Measurements from ENCODE around the gene TIAM1. TPM values are rescaled to one million over a fixed set of nuclear protein-coding genes. Genes with fewer than 3 reads are reported as not detected.

TIAM1 gene
- total RNA-seq, 1 donor from 2014 or later = 6.4 TPM

DNA sequence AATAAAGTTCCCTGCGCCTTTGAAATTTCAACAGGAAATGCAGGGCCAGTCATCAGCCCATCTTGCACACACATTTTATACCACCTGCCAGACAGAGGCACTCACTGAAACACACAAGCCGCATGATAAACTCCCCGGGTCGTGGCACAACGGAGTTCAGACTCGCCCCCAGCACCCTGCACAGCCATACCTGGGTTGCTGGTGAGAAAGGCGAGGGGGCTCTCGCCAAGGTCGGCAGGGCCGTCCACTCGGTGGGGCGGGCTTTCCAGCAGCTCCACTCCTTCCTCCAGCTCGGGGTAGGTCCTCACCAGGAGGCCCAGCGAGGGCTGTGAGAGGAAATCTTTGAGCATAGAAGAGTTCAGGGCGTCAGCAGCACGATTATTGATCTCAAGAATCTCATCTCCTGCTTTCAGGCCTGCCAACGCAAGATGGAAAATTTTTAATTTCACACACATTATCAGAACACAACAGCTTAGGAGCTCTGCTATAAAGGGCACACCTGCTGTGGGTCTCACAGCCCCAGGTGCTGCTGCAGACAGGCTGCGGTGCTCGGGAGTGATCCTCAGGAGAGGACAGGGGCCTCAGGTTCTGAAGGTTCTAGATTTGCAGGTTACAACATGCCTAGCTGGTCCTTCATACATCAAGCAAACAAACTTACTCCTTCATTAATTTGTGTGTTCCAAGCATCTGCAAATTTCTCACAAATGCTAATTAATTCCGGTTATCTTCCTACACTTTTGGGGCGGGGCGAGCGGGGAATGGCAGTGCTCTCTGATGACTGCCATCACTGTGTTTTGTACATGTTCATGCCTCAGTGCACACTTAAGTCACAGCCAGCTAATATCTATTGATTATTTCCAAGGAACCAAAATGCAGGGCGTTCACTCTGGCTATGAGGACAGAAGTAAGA is 161.6 kb downstream of the TIAM1 start:
- no peak for DNase-seq (ENCODE audit: low spot score)
- ATAC-seq = no peak

DNA sequence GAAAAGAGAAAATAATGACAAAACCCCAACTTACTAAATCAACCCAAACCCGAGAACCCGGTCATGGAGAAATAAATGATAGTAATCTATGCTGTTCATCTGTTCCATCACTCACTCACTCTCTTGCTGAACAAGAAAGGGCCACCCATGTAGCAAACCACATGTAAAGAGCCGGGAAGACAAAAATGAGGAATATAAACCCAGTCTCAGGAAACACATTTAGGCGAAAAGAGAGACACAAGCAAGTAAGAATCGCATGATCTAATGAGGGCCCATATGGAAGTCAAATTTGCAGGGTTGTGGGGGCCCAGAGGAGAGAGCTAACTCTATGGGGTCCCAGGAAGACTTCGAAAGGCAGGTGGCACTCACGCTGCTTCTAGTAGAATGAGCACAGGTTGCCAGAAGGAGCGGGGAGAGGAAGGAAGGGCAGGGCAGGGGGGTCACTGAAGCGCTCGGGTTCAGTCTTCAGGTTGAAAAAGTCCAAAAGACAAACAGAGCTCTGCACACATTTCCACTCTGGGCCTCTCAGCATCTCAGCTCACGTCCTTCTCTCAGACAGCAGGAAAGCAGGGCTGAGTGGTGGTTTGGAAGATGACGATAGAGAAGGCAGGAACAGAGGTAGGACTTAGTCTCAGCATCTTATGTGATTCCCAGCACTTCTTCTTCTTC is 162.8 kb downstream of the TIAM1 start:
- no peak for DNase-seq (ENCODE audit: low spot score)
- ATAC-seq = no peak

GRCh38 chr21:31180256-31181081 is 163.6 kb downstream of the TIAM1 start:
- DNase-seq (ENCODE audit: low spot score) (no peak), ATAC-seq (peak; percentile 82)

GRCh38 chr21:31176725-31177124 is 167.3 kb downstream of the TIAM1 start:
- DNase-seq (ENCODE audit: low spot score) = no peak
- ATAC-seq = no peak

DNA sequence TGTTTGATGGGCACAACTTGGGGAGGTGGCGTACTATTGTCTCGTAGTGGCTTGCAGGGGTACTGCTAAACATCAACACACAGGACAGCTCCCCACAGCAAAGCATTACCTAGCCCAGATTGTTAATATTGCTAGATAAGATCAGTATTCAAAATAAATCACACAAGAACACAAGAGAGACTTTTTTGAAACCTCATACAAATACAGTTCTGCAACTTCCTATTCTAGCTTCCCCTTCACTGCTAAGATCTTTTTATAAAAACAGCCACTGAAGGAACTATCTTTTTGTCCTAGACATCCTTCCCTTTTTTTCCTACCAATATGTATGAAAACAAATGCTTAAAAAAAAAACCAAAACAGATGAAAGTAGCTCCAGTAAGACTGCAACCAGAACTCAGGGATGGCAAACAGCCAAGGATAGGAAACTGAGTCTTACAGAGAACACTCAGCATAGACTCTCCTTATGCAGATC is 167.9 kb downstream of the TIAM1 start:
- ATAC-seq = no peak
- DNase-seq (ENCODE audit: low spot score) = no peak

DNA sequence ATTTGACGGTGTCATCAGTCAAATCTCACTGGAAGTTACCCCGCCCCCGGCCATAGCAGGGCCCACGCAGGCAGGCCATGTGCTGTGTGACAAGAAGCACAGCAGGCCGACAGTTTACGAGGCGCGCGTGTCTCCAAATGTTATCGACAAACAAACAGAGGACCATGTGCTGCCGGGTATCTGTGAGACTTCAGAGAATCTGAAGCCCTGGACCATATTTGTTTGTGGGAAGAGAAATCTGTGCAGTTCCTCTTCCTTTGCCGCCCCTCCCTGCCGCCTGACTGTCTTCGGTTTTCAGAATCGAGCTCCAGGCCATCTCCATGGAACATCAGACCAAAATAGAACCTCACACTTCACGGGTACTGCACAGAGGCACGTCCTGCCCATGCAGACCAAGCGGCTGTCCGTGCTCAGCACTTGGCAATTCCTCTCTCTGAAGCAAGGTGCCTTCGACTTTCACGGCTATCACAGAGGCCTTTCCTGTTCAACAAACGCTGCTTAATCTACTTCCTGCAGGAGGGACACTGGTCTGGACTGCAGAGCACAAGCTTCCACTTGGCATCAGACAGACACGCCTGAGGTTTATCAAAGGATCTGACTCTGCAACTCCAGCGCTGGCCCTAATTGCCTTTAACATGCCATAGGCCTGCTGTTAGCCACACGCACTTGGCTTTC is 170.0 kb downstream of the TIAM1 start:
- DNase-seq (ENCODE audit: low spot score) (peak; percentile 48), ATAC-seq (peak; percentile 76)

GRCh38 chr21:31172328-31172727 is 171.7 kb downstream of the TIAM1 start:
- no peak for DNase-seq (ENCODE audit: low spot score)
- peak; percentile 40 for ATAC-seq

DNA sequence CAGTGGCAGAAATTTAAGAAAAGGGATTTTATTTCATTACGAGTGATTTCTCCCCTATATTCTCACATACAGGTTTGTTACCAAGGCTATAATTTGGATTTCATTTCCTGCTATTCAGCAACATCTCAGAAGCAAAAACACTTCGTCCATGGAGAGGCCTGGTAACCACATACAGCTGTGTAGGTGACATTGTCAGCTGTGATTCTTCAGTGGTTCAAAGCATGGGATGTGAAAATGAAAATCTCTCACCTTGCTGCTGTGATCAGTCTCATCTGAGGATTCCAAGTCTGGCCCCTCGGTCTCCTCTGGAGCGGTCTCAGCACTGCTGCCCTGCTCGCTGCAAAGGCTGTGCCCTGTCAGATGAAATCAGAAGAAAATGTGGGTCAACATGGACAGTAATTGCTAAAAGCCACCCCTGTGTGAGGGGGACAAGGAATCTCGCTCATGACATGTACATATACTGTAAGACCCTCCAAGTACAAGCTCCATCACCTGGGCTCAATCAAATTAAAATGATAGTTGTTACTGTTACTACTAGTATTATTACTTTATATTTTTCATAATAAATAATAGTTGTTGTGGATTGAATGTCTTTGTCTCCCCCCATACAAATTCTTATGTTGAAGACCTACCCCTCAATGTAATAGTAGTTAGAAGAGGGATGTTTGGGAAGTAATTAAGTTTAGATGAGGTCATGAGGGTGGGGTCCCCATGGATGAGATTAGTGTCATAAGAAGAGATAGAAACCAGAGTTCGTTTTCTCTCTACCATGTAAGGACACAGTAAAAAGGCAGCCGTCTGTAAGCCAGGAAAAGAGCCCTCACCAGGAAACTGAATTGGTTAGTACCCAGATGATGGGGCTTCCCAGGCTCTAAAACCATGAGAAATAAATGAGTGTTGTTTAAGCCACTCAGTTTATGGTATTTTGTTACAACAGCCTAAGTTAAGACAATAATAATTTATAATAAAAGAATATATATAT is 179.1 kb downstream of the TIAM1 start:
- ATAC-seq (no peak), DNase-seq (ENCODE audit: low spot score) (no peak)

DNA sequence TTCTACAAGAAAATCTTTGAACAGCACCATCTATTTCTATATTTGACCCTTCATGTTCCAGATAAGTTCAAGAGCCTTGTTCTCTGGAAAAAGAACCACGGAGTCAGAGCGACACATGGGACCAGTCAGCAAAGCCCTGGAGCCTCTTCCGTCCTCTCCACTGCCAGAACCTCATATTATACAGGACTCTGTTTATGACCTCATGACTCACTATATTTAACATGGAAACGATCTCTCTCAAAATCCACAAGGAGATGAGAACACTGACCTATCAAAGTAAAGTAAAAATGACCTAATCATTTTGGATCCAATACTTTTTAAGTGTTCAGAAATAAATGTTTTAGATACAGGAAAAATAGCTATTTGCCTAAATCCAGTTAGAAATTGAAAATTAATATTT is 181.2 kb downstream of the TIAM1 start:
- DNase-seq (ENCODE audit: low spot score) (no peak), ATAC-seq (no peak)

DNA sequence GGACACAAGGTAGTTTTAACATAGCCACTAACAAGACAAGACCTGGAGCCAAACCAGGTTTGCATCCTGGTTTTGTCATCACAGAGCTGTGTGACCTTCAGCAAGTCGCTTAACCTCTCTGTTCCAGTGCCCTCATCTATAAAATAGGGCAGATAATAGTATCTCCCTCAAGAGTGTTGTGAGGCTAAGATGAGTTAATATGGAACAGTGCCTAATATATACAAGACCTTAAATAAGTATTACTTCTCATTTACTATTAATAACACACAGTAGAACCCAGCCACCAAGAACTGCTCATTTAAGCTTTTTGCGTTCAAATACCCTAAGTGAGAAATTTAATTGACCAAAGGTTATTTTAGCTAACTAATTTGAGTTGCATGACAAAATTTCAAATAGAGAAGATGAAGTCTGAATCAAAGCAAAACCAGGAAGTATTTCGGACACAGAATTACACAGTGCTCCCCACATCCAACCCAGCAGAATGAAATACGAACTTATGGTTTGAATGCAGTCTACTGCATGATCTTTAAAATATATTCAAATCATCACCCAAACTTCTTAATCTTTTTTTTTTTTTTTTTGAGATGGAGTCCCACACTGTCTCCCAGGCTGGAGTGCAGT is 181.9 kb downstream of the TIAM1 start:
- no peak for DNase-seq (ENCODE audit: low spot score)
- no peak for ATAC-seq

DNA sequence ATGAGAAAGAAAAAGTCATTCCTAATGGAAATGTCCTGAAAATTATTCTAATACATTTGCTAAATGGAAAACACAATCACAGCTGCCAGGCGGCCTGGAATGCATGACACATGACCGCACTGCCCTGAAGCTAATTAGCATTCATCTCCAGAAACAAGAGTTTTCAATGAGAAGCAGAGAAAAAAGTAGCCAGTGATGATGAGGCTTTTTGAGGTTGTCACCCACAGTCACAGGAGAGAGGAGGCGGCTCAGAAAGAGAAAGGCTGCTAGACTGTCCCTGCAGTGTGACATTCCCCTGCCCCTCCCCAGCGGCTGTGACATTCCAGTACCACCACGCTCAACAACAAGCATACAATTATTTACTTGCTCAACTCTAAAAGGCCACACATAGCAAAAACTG is 182.9 kb downstream of the TIAM1 start:
- no peak for DNase-seq (ENCODE audit: low spot score)
- ATAC-seq = no peak

DNA sequence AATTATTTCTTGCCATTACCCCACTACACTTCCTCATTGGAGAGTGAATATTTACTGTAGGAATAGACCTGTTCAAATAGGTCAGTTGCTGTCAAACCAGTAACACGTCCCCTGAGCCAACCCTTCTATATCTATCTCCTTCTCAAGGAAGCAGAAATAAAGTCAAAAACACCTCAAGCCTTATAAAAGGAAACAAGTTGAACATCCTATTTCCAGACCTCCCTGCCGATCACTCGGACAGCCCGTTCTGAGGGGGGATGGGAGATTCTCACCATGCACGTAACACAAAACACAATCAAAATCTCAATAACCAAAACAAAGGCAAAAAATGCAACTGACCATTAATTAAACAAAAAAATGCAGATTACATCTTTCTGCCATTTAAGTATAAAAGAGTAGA is 184.3 kb downstream of the TIAM1 start:
- no peak for ATAC-seq

GRCh38 chr21:31158789-31159581 is 185.1 kb downstream of the TIAM1 start:
- DNase-seq (ENCODE audit: low spot score) = no peak
- ATAC-seq = peak; percentile 20

More for the DNA sequence above, 184.3 kb downstream of the TIAM1 start:
- DNase-seq (ENCODE audit: low spot score) = no peak

DNA sequence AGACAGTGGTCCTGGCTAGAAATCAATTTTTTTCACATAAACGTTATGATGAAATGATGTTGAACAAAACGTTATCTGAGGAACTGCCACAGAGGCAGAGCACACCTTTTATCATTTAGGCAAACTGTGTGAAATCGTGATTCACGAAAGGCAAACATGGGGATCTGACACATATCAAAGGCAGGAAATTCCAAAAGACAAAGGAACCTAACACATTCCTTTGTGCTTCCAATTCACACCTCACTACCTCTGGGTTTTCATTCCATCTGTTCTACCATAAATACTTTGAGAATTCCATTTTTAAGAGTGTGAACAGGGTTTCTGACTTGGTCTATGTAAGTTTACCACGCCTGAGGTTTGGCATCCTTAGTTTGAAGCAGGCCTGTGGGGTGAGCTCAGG is 186.3 kb downstream of the TIAM1 start:
- ATAC-seq = no peak
- no peak for DNase-seq (ENCODE audit: low spot score)

DNA sequence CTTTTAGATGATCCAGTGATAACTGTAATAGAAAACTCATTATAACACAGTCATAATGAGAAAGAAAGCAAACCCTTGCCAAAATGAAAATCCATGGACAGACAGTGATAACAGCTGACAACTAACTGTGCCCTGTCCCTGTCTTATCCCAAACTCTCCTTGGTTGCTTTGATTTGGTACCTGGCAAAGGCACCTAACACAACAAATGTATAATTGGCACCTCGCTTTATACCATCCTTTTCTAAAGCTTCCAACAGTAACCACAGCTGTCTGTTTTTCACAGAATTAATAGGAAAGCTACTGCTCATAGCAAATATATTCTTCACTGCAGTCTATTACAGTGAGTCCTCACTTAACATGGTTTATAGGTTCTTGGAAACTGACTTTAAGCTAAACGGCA is 187.4 kb downstream of the TIAM1 start:
- no peak for DNase-seq (ENCODE audit: low spot score)
- no peak for ATAC-seq

- ATAC-seq = no peak
- DNase-seq (ENCODE audit: low spot score) = no peak
Measured at GRCh38 chr21:31156169-31156568, 187.9 kb downstream of the TIAM1 start.

- ATAC-seq = peak; percentile 57
- no peak for DNase-seq (ENCODE audit: low spot score)
Measured at GRCh38 chr21:31151156-31152045, 192.7 kb downstream of the TIAM1 start.

Data from left lobe of liver (tissue), 2 donors.